ENCODE data around the gene KDM6B.
A peak's percentile ranks its signal among the peaks of the same experiment; 100 is the strongest.

The KDM6B gene

DNA sequence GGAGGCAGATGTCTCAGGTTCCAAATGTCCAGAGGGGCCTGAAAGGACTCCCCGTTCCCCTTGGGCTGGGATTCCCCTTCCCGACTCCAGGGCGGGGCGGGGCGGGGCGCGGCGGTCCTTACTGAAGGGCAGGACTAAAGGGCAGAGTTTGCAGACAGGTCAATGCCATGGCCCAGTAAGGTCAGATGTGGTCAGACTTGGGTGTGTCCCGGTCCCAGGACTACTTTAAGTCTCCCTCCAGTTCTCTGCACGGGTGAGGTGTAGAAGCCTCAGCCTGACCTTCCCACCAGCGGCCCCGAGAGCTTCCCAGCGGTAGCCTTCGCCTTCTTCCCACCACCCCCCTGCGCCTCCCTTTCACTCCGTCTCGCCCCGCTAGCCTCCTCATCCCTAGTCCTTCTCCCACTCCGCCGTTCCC is 532 bp downstream of the KDM6B start:
- Histone ChIP-seq H3K27ac (ENCODE audit: low read length) (no peak overlapping the region), H3K9me3 (ENCODE audit: control insufficient read depth, insufficient read depth, low read length) (no peaks in the 10 kb centered on the region), H3K4me1 (ENCODE audit: control insufficient read depth, insufficient read depth, low read length) (peaks cover 3% of the 10 kb centered on the region; the same call in 1 of the 2 replicates), H3K27me3 (ENCODE audit: control insufficient read depth, insufficient read depth, low read length) (peaks cover 10% of the 10 kb centered on the region; the same call in 1 of the 2 replicates), H3K36me3 (ENCODE audit: control insufficient read depth, insufficient read depth, low read length) (no peaks in the 10 kb centered on the region), H3K4me3 (ENCODE audit: low read length) (peak overlapping the region; percentile 64; the same call in 1 of the 2 replicates)
- no peak for DNase-seq (ENCODE audit: low read depth, low spot score)
- WGBS (ENCODE audit: insufficient coverage, insufficient read length), result no CpG with 5 or more reads among the region's 20 CpGs

DNA sequence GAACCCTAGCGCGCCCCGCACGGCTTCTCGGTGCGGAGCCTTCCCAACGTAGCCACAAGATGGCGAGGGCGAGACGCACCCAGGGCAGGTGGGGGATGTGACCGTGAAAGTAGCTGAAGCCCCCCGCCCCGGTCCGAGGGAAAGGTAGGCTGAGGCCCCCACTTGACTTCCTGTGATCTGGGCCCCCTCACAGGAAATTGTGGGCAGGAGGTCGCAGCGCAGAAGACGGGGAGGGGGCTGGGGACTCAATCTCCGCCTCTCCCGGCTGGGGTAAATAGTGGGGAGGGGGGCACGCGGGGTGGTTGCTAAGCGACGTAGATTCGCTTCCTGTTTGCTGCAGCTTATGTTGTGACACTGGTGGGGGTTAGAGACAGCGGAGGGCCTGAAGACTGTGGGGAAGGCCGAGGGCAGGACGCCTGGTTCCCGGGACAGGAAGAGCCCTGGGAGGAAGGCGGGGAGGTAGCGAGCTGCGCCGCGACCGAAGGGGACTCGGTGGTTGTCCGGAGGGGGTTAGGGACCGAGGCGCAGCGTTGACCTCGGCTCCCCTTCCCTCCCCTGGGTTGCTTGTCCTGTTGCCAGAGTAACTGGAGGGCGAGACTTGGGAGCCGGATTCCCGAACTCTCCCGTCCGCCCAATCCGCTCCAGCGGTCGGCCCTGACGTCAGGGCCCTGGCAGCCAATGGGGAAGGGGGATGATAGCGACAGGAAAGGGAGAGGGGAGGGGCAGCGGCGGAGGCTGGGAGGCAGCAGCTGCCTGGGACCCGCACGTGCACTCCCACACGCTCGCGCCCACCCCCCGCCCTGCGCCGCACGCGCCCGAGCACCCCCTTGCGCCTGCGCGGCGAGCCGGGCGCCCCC is 1.2 kb downstream of the KDM6B start:
- no peaks in the 10 kb centered on the region for H3K36me3 ChIP-seq (ENCODE audit: control insufficient read depth, insufficient read depth, low read length)
- DNase-seq (ENCODE audit: low read depth, low spot score), result no peak
- H3K27ac ChIP-seq (ENCODE audit: low read length), result no peak overlapping the region
- no CpG with 5 or more reads among the region's 69 CpGs for WGBS (ENCODE audit: insufficient coverage, insufficient read length)
- H3K4me3 ChIP-seq (ENCODE audit: low read length), result peak overlapping the region; percentile 64; the same call in 1 of the 2 replicates
- H3K27me3 ChIP-seq (ENCODE audit: control insufficient read depth, insufficient read depth, low read length), result peaks cover 16% of the 10 kb centered on the region; the same call in 1 of the 2 replicates
- no peaks in the 10 kb centered on the region for H3K9me3 ChIP-seq (ENCODE audit: control insufficient read depth, insufficient read depth, low read length)
- peaks cover 3% of the 10 kb centered on the region; the same call in 1 of the 2 replicates for H3K4me1 ChIP-seq (ENCODE audit: control insufficient read depth, insufficient read depth, low read length)

DNA sequence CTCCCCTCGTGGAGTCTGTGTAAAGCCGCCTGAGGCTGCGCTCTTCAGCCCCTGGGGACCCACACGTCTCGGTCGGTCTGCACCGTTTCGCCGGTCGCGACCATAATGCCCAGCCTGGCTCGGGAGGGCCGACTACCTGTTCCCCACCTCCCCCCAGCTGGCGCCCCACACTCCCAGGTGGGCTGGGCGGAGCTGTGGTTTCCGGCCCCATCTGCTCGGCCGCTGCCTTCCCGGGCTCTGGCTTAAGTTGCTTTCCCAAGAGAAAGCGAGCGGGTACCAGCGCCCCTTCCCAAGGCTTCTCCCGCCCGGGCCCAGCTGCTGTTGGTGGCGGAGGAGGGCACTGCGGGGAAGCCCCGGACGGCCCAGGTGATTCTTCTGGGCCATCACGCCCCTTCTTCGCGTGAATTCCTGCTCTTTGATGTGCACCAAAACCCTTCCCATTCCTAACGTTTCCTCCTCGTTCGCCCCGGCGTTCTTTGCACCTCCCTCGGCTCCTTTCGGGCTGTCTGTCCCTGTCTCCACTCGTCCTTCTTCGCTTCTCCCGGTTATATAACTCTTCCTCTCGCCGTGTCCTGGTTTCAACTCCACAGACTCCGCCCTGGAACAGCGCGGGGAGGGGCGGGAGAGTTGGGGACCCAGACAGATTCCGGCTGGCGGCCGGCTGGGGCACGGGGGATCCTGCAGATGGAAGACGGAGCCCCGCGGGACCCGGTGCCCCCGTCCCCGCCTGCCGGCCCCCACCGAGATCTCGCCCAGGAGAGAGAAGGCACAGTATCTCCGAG is 2.0 kb downstream of the KDM6B start:
- H3K9me3 ChIP-seq (ENCODE audit: control insufficient read depth, insufficient read depth, low read length), result no peaks in the 10 kb centered on the region
- no CpG with 5 or more reads among the region's 61 CpGs for WGBS (ENCODE audit: insufficient coverage, insufficient read length)
- peaks cover 25% of the 10 kb centered on the region; the same call in 1 of the 2 replicates for H3K27me3 ChIP-seq (ENCODE audit: control insufficient read depth, insufficient read depth, low read length)
- peaks cover 3% of the 10 kb centered on the region; the same call in 1 of the 2 replicates for H3K4me1 ChIP-seq (ENCODE audit: control insufficient read depth, insufficient read depth, low read length)
- no peak overlapping the region for H3K27ac ChIP-seq (ENCODE audit: low read length)
- no peaks in the 10 kb centered on the region for H3K36me3 ChIP-seq (ENCODE audit: control insufficient read depth, insufficient read depth, low read length)
- DNase-seq (ENCODE audit: low read depth, low spot score), result no peak
- H3K4me3 ChIP-seq (ENCODE audit: low read length), result peak overlapping the region; percentile 64; the same call in 1 of the 2 replicates

DNA sequence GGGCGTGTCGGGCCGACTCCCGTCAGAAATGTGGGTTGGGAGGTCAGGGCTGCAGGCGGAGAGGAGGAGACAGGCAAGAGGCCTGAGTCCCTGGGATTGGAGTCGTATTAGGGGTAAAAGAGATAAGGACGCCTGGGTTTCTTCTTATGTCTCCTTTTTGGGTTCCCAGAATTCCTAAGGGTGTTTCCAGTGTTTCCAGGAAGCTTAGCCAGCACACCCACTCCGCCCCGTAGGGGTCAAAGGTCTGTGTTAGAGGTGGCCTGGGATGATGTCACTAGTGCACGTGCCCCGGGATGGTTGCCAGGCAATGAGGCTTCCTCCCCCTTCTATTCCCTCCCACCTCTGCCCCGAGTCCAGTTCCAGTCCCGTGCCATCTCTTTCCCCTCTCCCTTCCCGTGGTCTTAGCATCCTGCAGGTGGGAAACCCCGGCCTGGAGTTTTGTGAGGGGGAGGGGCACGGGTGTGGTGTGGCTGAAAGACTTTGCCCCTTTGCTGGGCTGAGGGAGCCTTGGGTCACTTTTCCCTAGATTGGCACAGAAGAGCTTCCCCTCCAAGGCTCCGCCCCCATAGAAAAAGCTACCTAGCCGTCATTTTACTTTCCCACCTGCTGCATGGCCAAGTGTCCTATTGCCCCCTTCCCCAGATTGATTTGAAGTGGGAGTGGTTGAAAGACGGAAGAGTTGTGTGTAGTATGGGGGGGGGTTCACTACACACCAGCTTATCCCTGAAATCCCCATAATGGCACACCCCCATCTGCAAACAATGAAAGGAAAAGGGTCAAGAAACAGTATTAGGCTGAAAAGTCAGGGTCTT is 2.8 kb downstream of the KDM6B start:
- DNase-seq (ENCODE audit: low read depth, low spot score), result peak; percentile 96
- H3K36me3 ChIP-seq (ENCODE audit: control insufficient read depth, insufficient read depth, low read length), result no peaks in the 10 kb centered on the region
- WGBS (ENCODE audit: insufficient coverage, insufficient read length), result no CpG with 5 or more reads among the region's 19 CpGs
- H3K4me1 ChIP-seq (ENCODE audit: control insufficient read depth, insufficient read depth, low read length), result peaks cover 3% of the 10 kb centered on the region; the same call in 1 of the 2 replicates
- peak overlapping the region; percentile 64; the same call in 1 of the 2 replicates for H3K4me3 ChIP-seq (ENCODE audit: low read length)
- no peak overlapping the region for H3K27ac ChIP-seq (ENCODE audit: low read length)
- H3K27me3 ChIP-seq (ENCODE audit: control insufficient read depth, insufficient read depth, low read length), result peaks cover 29% of the 10 kb centered on the region
- no peaks in the 10 kb centered on the region for H3K9me3 ChIP-seq (ENCODE audit: control insufficient read depth, insufficient read depth, low read length)

DNA sequence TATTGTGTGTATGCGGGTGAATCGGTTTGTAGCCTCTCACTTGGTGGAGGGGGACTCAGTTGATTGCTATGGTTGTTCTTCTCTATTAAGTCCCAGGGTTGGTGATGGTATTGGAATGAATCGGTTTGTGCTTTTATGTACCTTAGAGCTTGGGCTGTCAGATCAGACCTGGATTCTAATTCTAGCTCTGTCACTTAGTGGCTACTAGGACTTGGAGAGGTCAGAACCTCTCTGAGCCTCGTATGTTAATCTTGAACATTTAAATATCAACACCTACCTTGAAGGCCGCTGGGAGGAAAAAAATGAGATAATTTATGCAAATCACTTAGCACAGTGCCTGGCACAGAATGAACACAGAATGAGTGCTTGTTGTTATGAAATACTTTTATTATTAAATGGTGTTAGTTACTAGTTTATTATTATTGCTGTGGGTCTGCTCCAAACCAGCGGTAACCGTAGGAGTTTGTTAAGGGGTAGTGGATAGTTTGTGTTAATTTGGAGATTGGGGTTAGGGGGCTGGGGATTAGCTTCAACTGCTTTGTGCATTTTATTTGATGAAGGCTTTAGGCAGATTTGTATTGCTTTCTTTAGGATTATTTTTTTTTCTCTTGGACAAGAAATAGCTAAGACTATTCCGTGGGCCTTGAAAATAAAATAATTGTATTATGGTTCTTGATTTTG is 3.5 kb downstream of the KDM6B start:
- no peak overlapping the region for H3K27ac ChIP-seq (ENCODE audit: low read length)
- no peak overlapping the region for H3K4me3 ChIP-seq (ENCODE audit: low read length)
- peaks cover 29% of the 10 kb centered on the region for H3K27me3 ChIP-seq (ENCODE audit: control insufficient read depth, insufficient read depth, low read length)
- no CpG with 5 or more reads among the region's 8 CpGs for WGBS (ENCODE audit: insufficient coverage, insufficient read length)
- no peaks in the 10 kb centered on the region for H3K36me3 ChIP-seq (ENCODE audit: control insufficient read depth, insufficient read depth, low read length)
- DNase-seq (ENCODE audit: low read depth, low spot score), result no peak
- peaks cover 3% of the 10 kb centered on the region; the same call in 1 of the 2 replicates for H3K4me1 ChIP-seq (ENCODE audit: control insufficient read depth, insufficient read depth, low read length)
- H3K9me3 ChIP-seq (ENCODE audit: control insufficient read depth, insufficient read depth, low read length), result no peaks in the 10 kb centered on the region

DNA sequence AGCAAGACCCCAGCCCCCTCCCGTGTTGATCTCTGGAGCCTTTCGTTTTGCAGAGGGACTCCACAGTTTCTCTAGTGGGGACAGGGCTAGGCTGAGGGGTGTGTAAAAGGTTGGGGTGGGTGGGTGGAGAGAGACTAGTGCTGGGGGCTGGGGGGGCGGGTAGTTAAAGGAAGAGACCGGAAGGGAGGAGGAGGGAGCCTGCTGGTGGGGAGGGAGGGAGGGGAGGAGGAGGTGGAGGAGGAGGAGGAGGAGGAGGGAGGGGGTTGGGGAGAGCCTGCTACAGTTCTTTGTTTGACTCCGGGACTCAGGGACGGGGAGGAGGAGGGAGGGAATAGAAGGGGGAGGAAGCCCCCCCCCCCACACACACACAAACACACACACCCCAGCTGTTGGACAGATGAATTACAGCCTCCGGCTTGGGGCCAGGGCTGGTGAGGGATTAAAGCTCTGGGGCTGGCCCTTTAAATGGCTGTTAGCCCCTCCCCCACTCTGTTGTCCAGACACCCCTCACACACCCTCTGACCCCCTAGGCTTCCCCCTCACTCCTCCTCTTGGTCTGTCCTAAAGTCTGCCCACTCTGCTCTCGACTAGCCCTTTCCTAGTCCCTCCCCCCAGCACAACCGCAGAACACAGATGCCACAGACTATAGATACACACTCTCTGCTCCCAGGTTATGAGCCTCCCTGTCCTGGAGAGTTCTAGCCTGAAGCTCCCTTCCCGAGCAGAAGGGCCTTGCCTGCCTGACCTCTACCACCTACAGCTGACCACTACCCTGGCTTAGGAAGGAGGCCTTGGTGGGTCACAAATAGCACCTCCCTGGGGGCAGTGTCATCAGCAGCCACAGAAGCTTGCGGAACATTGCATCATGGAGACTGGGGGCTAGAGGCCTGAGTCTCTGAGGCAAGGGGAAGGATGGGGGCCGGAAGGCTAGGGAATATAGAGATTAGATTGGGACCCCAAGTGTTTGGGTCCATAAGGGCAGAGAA is 4.4 kb downstream of the KDM6B start:
- no peak for DNase-seq (ENCODE audit: low read depth, low spot score)
- Histone ChIP-seq H3K27me3 (ENCODE audit: control insufficient read depth, insufficient read depth, low read length) (peaks cover 25% of the 10 kb centered on the region), H3K36me3 (ENCODE audit: control insufficient read depth, insufficient read depth, low read length) (no peaks in the 10 kb centered on the region), H3K4me1 (ENCODE audit: control insufficient read depth, insufficient read depth, low read length) (peaks cover 2% of the 10 kb centered on the region; the same call in 1 of the 2 replicates), H3K4me3 (ENCODE audit: low read length) (no peak overlapping the region), H3K27ac (ENCODE audit: low read length) (no peak overlapping the region), H3K9me3 (ENCODE audit: control insufficient read depth, insufficient read depth, low read length) (no peaks in the 10 kb centered on the region)
- no CpG with 5 or more reads among the region's 12 CpGs for WGBS (ENCODE audit: insufficient coverage, insufficient read length)

DNA sequence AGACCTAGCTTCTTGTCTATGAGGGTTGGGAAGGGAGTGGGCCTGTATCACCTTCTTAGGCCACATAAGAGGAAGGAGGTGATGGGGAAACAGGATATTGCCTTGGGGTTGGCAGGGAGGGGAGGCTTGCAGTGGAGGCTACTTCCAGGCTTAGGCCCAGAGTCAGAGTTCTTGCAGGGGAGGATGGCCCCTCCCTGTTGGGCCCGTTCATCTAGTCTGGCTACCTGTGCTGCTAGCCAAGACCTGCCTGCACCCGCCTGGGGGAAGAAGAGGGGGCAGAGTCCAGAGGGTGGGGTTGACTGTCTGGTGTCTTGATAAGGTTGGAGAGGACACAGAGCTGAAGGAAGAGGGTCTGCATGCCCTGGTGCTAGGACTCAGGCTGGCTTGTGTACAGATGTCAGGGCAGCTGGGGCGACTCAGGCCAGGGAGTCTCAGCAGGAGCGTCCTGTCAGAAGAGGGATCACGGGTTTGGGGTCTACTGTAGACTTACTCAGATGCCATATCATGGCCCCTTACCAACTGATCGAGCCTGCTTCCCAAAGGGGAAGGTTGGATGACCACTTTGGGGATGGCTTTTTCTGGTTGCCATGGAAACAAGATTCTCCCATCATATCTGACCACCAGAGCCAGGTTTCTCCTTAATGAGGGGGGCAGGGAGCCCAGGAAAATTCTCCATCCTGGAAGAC is 5.3 kb downstream of the KDM6B start:
- no peak overlapping the region for H3K27ac ChIP-seq (ENCODE audit: low read length)
- no peak overlapping the region for H3K4me3 ChIP-seq (ENCODE audit: low read length)
- peaks cover 25% of the 10 kb centered on the region for H3K27me3 ChIP-seq (ENCODE audit: control insufficient read depth, insufficient read depth, low read length)
- H3K36me3 ChIP-seq (ENCODE audit: control insufficient read depth, insufficient read depth, low read length), result no peaks in the 10 kb centered on the region
- no peaks in the 10 kb centered on the region; the same call in 1 of the 2 replicates for H3K4me1 ChIP-seq (ENCODE audit: control insufficient read depth, insufficient read depth, low read length)
- no peaks in the 10 kb centered on the region for H3K9me3 ChIP-seq (ENCODE audit: control insufficient read depth, insufficient read depth, low read length)
- no CpG with 5 or more reads among the region's 6 CpGs for WGBS (ENCODE audit: insufficient coverage, insufficient read length)
- no peak for DNase-seq (ENCODE audit: low read depth, low spot score)

DNA sequence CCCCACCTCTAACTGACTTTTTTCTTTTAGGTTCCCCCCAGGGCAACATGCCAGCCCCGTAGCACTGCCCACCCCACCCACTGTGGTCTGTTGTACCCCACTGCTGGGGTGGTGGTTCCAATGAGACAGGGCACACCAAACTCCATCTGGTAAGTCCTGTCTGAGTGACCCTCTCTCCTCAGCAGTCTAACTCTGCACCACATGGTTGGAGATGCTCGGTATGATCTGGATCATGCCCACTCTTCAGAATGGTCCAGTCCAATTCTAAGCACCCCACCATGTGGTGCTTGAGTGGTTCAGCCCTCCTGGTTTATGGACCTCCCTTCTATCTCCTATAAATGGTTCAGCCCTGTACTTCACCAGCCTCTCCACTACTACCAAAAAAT is 5.9 kb downstream of the KDM6B start:
- H3K36me3 ChIP-seq (ENCODE audit: control insufficient read depth, insufficient read depth, low read length), result no peaks in the 10 kb centered on the region
- no peak for DNase-seq (ENCODE audit: low read depth, low spot score)
- H3K27ac ChIP-seq (ENCODE audit: low read length), result no peak overlapping the region
- no CpG with 5 or more reads among the region's 2 CpGs for WGBS (ENCODE audit: insufficient coverage, insufficient read length)
- no peaks in the 10 kb centered on the region for H3K9me3 ChIP-seq (ENCODE audit: control insufficient read depth, insufficient read depth, low read length)
- H3K4me1 ChIP-seq (ENCODE audit: control insufficient read depth, insufficient read depth, low read length), result no peaks in the 10 kb centered on the region; the same call in 1 of the 2 replicates
- peaks cover 25% of the 10 kb centered on the region for H3K27me3 ChIP-seq (ENCODE audit: control insufficient read depth, insufficient read depth, low read length)
- H3K4me3 ChIP-seq (ENCODE audit: low read length), result no peak overlapping the region

All from iPS DF 6.9 (cell line).